ENCODE measurements around the gene FZD2. TPM values are rescaled to one million over a fixed set of nuclear protein-coding genes. Genes with fewer than 3 reads are reported as not detected.
A peak's percentile ranks its signal among the peaks of the same experiment; 100 is the strongest.

Gene FZD2
- total and polyA plus RNA-seq, 9 of the 15 experiments (the other 6 are each of a cell fraction or from before 2014, with no cell fraction given) = 0.03 to 4.5 (median 1.1) TPM; not detected in 1

DNA sequence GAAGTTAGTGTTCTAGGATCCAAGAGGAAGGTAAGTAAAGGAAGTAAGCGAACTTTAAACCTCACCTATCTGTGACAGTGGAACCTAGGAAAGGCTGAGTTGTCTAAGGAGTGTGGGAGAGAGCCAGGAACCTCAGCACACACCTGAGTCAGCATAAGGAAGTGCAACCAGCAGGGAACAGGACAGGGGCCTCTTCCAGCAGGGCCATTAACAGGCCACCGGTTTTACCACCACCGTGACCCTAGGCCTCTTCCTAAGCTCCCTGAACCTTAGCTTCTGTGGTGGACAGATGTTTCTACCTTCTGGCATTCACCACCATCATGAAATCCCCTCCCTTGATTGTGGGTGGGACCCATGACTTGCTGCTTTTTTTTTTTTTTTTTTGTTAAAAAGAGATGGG lies 27.4 kb upstream of the FZD2 start:
- ATAC-seq = peak; percentile 38; the same call in 2 of the 3 replicates
- H2AFZ ChIP-seq (ENCODE audit: low read depth, low read length) = no peak overlapping the region
- peak; percentile 71 for TF ChIP-seq PML (IDR thresholded peaks at IDR 0.05; ENCODE audit: low read length)
- peak in 1 of 2 experiments; percentile 33; a peak in 1 of 4 replicates for TF ChIP-seq KDM4B (IDR thresholded peaks at IDR 0.05; ENCODE audit: borderline replicate concordance in 2 of 2, low read depth in 1 of 2)
- 0 out of 2 replicates have a peak, but pooled peaks have one; percentile 23 for TF ChIP-seq CBX1 (IDR thresholded peaks at IDR 0.05; ENCODE audit: low read depth)
- TF ChIP-seq POLR2H (tag; IDR thresholded peaks at IDR 0.05; ENCODE audit: low read depth) = no peak
- no peak for TF ChIP-seq ZBED1 (IDR thresholded peaks at IDR 0.05)
- no peak for TF ChIP-seq ZNF311 (CRISPR knock-in tag; IDR thresholded peaks at IDR 0.05)
- TF ChIP-seq HNRNPLL (IDR thresholded peaks at IDR 0.05; ENCODE audit: low read depth, low read length, poor library complexity, severe bottlenecking) = no peak
- TF ChIP-seq POLR2AphosphoS5 (IDR thresholded peaks at IDR 0.05; ENCODE audit: control insufficient read depth, insufficient read depth, low read depth, low read length) = peak; percentile 84
- TF ChIP-seq ZC3H8 (IDR thresholded peaks at IDR 0.05) = no peak
- 0 out of 2 replicates have a peak, but pooled peaks have one; percentile 24 for TF ChIP-seq RBFOX2 (IDR thresholded peaks at IDR 0.05; ENCODE audit: low read depth, low read length)
- TF ChIP-seq ZNF253 (CRISPR knock-in tag; conservative IDR thresholded peaks at IDR 0.05) = no peak
- 0 out of 2 replicates have a peak, but pooled peaks have one; percentile 27 for TF ChIP-seq SUPT5H (IDR thresholded peaks at IDR 0.05)
- peak; percentile 32 for TF ChIP-seq C11orf30 (IDR thresholded peaks at IDR 0.05; ENCODE audit: low read depth)
- TF ChIP-seq POLR2A (conservative IDR thresholded peaks at IDR 0.05) = peak; percentile 71
- TF ChIP-seq BCL6 (CRISPR knock-in tag; IDR thresholded peaks at IDR 0.05) = no peak
- peak; percentile 50 for TF ChIP-seq ZNF316 (IDR thresholded peaks at IDR 0.05)
- peak in 1 of 2 experiments; percentile 17; a peak in 1 of 4 replicates for TF ChIP-seq ZMIZ1 (IDR thresholded peaks at IDR 0.05; ENCODE audit: low read depth in 2 of 2, low read length in 2 of 2)
- no peak for TF ChIP-seq CEBPG (CRISPR knock-in tag; IDR thresholded peaks at IDR 0.05)
- TF ChIP-seq CEBPG (tag; conservative IDR thresholded peaks at IDR 0.05 in 1 of 2, IDR thresholded peaks at IDR 0.05 in 1 of 2) = no peak
- no peak for TF ChIP-seq ELK1 (CRISPR knock-in tag; IDR thresholded peaks at IDR 0.05)
- TF ChIP-seq GABPA (tag; conservative IDR thresholded peaks at IDR 0.05; ENCODE audit: low read depth) = no peak
- TF ChIP-seq ZNF24 (IDR thresholded peaks at IDR 0.05) = no peak

More for the DNA sequence above, 27.4 kb upstream of the FZD2 start:
- ChIA-PET POLR2A (no interaction called here), CTCF (ENCODE audit: low intra/inter-chr PET ratio) (no interaction called here)
- peaks cover 0 to 5% of the 10 kb centered on the region in 2 experiments; a peak in 1 of 5 replicates for H3K27me3 ChIP-seq (ENCODE audit: control insufficient read depth in 2 of 2, insufficient read depth in 2 of 2, low read length in 2 of 2)
- BruUV-seq (replicated peaks) = TSS peak; percentile 95
- no peak overlapping the region for H3K27ac ChIP-seq (ENCODE audit: extremely low read depth, low read depth, low read length)
- intact Hi-C loops (cut with micrococcal nuclease) (loop anchor here (10.0 kb wide), 1 partner anchor 245 kb away; no protein-coding TSS in a partner anchor), in situ Hi-C loops (cut with MboI) (loop anchor here (5.0 kb wide), 1 partner anchor 142 kb away; no protein-coding TSS in a partner anchor)
- H4K20me1 ChIP-seq (replicated peaks; ENCODE audit: control insufficient read depth, insufficient read depth, low read length) = no peaks in the 10 kb centered on the region
- peaks cover 3% of the 10 kb centered on the region for H3K9me3 ChIP-seq (replicated peaks; ENCODE audit: control insufficient read depth, insufficient read depth, low read depth, low read length)
- H3K4me1 ChIP-seq (replicated peaks in 1 of 2; ENCODE audit: control insufficient read depth in 2 of 2, insufficient read depth in 2 of 2, low read length in 2 of 2) = peaks cover 0 to 10% of the 10 kb centered on the region in 2 experiments; a peak in 2 of 5 replicates
- WGBS (ENCODE audit: insufficient coverage, low coverage, missing lambda C conversion rate) = 21% methylated on average over 3 of the region's 3 CpGs
- no peaks in the 10 kb centered on the region for H3K9me1 ChIP-seq (ENCODE audit: control insufficient read depth, insufficient read depth, low read length)
- H3K9ac ChIP-seq (ENCODE audit: insufficient read depth in 1 of 2, low read depth in 2 of 2, low read length in 2 of 2) = no peak overlapping the region
- no peak overlapping the region for H3K4me3 ChIP-seq
- no peaks in the 10 kb centered on the region for H3K36me3 ChIP-seq (ENCODE audit: control insufficient read depth, insufficient read depth, low read length)
- FAIRE-seq (no peak), DNase-seq (ENCODE audit: extremely low read depth in 1 of 4, low spot score in 3 of 4) (no peak)
- no peak overlapping the region for H3K4me2 ChIP-seq (ENCODE audit: insufficient read depth, low read length)
- no peaks in the 10 kb centered on the region for H3K79me2 ChIP-seq (ENCODE audit: control insufficient read depth, insufficient read depth, low read length)

Measured in K562 (cell line).